PC-3 (cell line): ENCODE data around the gene ELAPOR1.

Source experiments
- EZH2 ChIP-seq: fragments of 300-600 bp; sonication (generic); IDR thresholded peaks from one replicate; pipeline ENCODE4 v1.6.1; 2017; ENCODE audit warnings: antibody characterized with exemption, mild to moderate bottlenecking, low read length; ENCODE audit not compliant: unreplicated experiment
- EZH2phosphoT487 ChIP-seq: fragments of 300-600 bp; sonication (generic); IDR thresholded peaks from 2 replicates; pipeline ENCODE4 v1.6.1; 2018; ENCODE audit warnings: mild to moderate bottlenecking, antibody characterized with exemption, low read length, borderline replicate concordance
- TF ChIP-seq, protein P1 (sequence below): fragments of 300-600 bp; sonication (generic); conservative IDR thresholded peaks from 2 replicates; pipeline ENCODE4 v1.5.1; 2017; ENCODE audit warnings: antibody characterized with exemption, low read depth, mild to moderate bottlenecking, low read length

DNA sequence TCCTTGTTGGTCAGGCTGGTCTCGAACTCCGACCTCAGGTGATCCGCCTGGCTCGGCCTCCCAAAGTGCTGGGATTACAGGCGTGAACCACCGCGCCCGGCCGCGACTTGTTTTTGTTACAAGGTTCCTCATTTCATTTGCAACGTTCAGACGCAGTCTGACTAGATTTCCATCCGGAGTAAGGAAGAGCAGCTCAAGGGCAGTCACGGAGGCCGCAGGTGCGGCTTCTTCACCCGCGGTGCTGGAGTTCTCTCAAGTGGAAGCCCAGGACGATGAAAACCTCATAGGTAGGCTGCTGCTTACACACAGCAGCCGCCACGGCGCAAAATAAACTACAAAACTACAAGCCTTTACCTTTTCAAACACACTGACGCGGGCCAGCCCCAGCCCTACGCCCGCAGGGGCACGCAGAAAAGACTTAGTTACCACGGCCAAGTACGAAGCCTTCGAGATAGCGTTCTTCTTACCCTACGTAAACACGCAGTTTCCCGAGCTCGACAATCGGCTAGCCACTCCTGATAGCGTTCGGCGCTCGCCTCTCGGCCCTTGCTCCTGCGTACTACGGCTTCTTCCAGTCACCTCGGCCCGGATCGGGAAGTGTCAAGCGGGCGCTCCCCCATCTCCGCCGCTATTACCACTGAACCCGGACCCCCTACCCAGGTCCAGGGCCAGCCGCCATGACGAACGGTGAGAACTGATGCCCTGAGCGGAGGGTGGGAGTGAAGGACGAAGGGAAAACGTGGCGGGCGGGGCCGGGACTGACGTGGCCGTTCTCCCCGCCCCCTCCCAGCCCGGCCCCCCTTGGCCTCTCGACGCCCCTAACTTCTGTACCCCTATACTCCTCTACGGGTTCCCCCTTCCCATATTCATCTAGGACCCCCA lies 23.5 kb upstream of the ELAPOR1 start, which contains the start of gene TMEM167B:
- TF ChIP-seq, protein P1, sequence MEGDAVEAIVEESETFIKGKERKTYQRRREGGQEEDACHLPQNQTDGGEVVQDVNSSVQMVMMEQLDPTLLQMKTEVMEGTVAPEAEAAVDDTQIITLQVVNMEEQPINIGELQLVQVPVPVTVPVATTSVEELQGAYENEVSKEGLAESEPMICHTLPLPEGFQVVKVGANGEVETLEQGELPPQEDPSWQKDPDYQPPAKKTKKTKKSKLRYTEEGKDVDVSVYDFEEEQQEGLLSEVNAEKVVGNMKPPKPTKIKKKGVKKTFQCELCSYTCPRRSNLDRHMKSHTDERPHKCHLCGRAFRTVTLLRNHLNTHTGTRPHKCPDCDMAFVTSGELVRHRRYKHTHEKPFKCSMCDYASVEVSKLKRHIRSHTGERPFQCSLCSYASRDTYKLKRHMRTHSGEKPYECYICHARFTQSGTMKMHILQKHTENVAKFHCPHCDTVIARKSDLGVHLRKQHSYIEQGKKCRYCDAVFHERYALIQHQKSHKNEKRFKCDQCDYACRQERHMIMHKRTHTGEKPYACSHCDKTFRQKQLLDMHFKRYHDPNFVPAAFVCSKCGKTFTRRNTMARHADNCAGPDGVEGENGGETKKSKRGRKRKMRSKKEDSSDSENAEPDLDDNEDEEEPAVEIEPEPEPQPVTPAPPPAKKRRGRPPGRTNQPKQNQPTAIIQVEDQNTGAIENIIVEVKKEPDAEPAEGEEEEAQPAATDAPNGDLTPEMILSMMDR: no peak
- TF ChIP-seq EZH2phosphoT487 (no peak), EZH2 (no peak)
